Mesendoderm (in vitro differentiated cells): ENCODE measurements around the gene GAA.

Source experiments
- DNase-seq: peaks from one replicate; pipeline ENCODE4 v3.0.0; 2013
- H2AK5ac ChIP-seq: 2 replicates; pipeline ENCODE4 v1.6.1; 2013; ENCODE audit warnings: low read length, inconsistent platforms
- H2BK120ac ChIP-seq: 2 replicates; pipeline ENCODE4 v1.6.1; 2013; ENCODE audit warnings: low read depth, mild to moderate bottlenecking, low read length, moderate library complexity, mixed read lengths
- H2BK15ac ChIP-seq: replicated peaks from 2 replicates; pipeline ENCODE4 v1.6.1; 2013; ENCODE audit warnings: low read depth, mild to moderate bottlenecking, moderate library complexity
- H2BK5ac ChIP-seq: 2 replicates; pipeline ENCODE4 v1.6.1; 2013; ENCODE audit warnings: low read length, inconsistent platforms
- H3K18ac ChIP-seq: 2 replicates; pipeline ENCODE4 v1.6.1; 2013; ENCODE audit warnings: mild to moderate bottlenecking, low read length, mixed read lengths
- H3K23ac ChIP-seq: one replicate; pipeline ENCODE4 v1.6.1; 2013; ENCODE audit warnings: low read length
- H3K27ac ChIP-seq: 2 replicates; pipeline ENCODE4 v1.5.1; 2013; ENCODE audit warnings: low read depth, mild to moderate bottlenecking, inconsistent platforms, low read length, moderate library complexity
- H3K27me3 ChIP-seq: 2 replicates; pipeline ENCODE4 v1.6.1; 2013; ENCODE audit warnings: low read length, control low read depth, mild to moderate bottlenecking, inconsistent platforms; ENCODE audit not compliant: insufficient read depth, poor library complexity
- H3K36me3 ChIP-seq: 2 replicates; pipeline ENCODE4 v1.6.1; 2013; ENCODE audit warnings: low read length, inconsistent platforms; ENCODE audit not compliant: control insufficient read depth, insufficient read depth
- H3K4ac ChIP-seq: one replicate; pipeline ENCODE4 v1.6.1; 2013; ENCODE audit warnings: low read depth, mild to moderate bottlenecking, low read length, moderate library complexity
- H3K4me1 ChIP-seq: 2 replicates; pipeline ENCODE4 v1.6.1; 2013; ENCODE audit warnings: low read depth, low read length, inconsistent platforms; ENCODE audit not compliant: control insufficient read depth
- H3K4me2 ChIP-seq: 2 replicates; pipeline ENCODE4 v1.6.1; 2013; ENCODE audit warnings: low read length
- H3K4me3 ChIP-seq: 2 replicates; pipeline ENCODE4 v1.5.1; 2013; ENCODE audit warnings: mild to moderate bottlenecking, low read length
- H3K56ac ChIP-seq: one replicate; pipeline ENCODE4 v1.6.1; 2013; ENCODE audit warnings: low read length
- H3K79me1 ChIP-seq: 2 replicates; pipeline ENCODE4 v1.6.1; 2013; ENCODE audit warnings: low read length, inconsistent platforms
- H3K79me2 ChIP-seq: 2 replicates; pipeline ENCODE4 v1.6.1; 2013; ENCODE audit warnings: mild to moderate bottlenecking, low read length; ENCODE audit not compliant: control insufficient read depth, insufficient read depth
- H3K9ac ChIP-seq: 2 replicates; pipeline ENCODE4 v1.6.1; 2013; ENCODE audit warnings: low read length, inconsistent platforms
- H4K5ac ChIP-seq: one replicate; pipeline ENCODE4 v1.6.1; 2013; ENCODE audit warnings: low read length
- H4K8ac ChIP-seq: one replicate; pipeline ENCODE4 v1.6.1; 2013; ENCODE audit warnings: low read depth, mild to moderate bottlenecking, control low read depth, low read length, moderate library complexity
- WGBS: extraction: QIAGEN DNeasy Blood & Tissue Kit; methylation state at CpG from one replicate; pipeline ENCODE4 v1.1.7; 2013; ENCODE audit warnings: low lambda C conversion rate, missing lambda C conversion rate; ENCODE audit not compliant: insufficient coverage; ENCODE audit errors: extremely low coverage; 5-methylcytosine and 5-hydroxymethylcytosine counted together

GAA gene

DNA sequence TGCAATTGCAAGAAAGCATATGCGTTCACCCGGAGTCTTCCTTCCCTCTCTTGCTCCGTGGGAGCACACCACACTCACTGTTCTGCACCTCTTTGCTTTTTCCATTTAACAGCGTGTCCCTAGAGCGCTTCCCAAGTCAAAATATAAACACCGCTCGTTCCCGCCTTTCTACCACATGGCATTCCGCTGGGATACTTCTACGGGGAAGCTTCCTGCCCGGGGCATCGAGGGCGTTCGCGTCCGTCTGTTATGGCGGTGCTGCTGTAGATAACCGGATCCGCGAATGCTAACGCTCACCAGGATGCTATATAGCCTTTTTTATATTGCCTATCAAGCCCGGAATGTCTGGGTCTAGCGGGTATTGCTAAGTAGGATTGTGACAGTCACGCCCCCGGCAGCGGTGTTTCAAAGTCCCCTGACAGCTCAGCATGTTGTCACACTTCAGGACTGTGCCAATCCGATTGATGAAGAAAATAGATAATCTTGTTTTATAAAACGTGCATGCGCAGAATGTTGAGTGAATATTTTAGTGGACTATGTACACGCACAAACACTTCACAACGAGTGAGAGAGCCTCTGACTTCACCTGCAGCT lies 33.9 kb upstream of the GAA start:
- Histone ChIP-seq H2BK5ac (no peak overlapping the region), H3K4me2 (no peak overlapping the region), H2BK15ac (no peak overlapping the region), H3K36me3 (no peaks in the 10 kb centered on the region), H3K79me2 (no peaks in the 10 kb centered on the region), H3K27me3 (no peaks in the 10 kb centered on the region), H3K18ac (no peak overlapping the region), H2AK5ac (no peak overlapping the region), H3K9ac (no peak overlapping the region), H3K79me1 (no peaks in the 10 kb centered on the region), H3K4me1 (peaks cover 2% of the 10 kb centered on the region), H3K56ac (no peak overlapping the region), H4K8ac (no peak overlapping the region), H3K4ac (no peak overlapping the region), H4K5ac (no peak overlapping the region), H3K27ac (no peak overlapping the region), H2BK120ac (no peak overlapping the region), H3K23ac (no peak overlapping the region), H3K4me3 (no peak overlapping the region)
- no CpG with 5 or more reads among the region's 31 CpGs for WGBS
- no peak for DNase-seq

- no CpG with 5 or more reads among the region's 23 CpGs for WGBS
- no peak overlapping the region for H3K27ac ChIP-seq
Measured at GRCh38 chr17:80068301-80069222, 32.8 kb upstream of the GAA start.

GRCh38 chr17:80070375-80071115 lies 30.8 kb upstream of the GAA start:
- Histone ChIP-seq H3K4me1 (no peaks in the 10 kb centered on the region), H4K5ac (no peak overlapping the region), H2AK5ac (no peak overlapping the region), H3K36me3 (no peaks in the 10 kb centered on the region), H3K27me3 (no peaks in the 10 kb centered on the region), H3K27ac (no peak overlapping the region), H3K18ac (no peak overlapping the region), H3K79me1 (no peaks in the 10 kb centered on the region), H3K79me2 (no peaks in the 10 kb centered on the region), H3K4ac (no peak overlapping the region), H3K23ac (no peak overlapping the region), H3K4me3 (no peak overlapping the region), H2BK5ac (no peak overlapping the region), H4K8ac (no peak overlapping the region), H2BK120ac (no peak overlapping the region), H3K9ac (no peak overlapping the region), H3K56ac (no peak overlapping the region), H2BK15ac (no peak overlapping the region), H3K4me2 (no peak overlapping the region)
- no CpG with 5 or more reads among the region's 15 CpGs for WGBS
- DNase-seq: no peak

More at GRCh38 chr17:80068301-80069222, 32.8 kb upstream of the GAA start:
- Histone ChIP-seq H3K23ac (no peak overlapping the region), H3K79me1 (no peaks in the 10 kb centered on the region), H2BK120ac (no peak overlapping the region), H2BK5ac (no peak overlapping the region), H4K8ac (no peak overlapping the region), H2AK5ac (no peak overlapping the region), H3K9ac (no peak overlapping the region), H3K79me2 (no peaks in the 10 kb centered on the region), H2BK15ac (no peak overlapping the region), H3K18ac (no peak overlapping the region), H3K27me3 (no peaks in the 10 kb centered on the region), H3K4me1 (peaks cover 2% of the 10 kb centered on the region), H3K56ac (no peak overlapping the region), H3K36me3 (no peaks in the 10 kb centered on the region), H4K5ac (no peak overlapping the region), H3K4me3 (no peak overlapping the region), H3K4me2 (no peak overlapping the region), H3K4ac (no peak overlapping the region)
- peak; percentile 27 for DNase-seq

GRCh38 chr17:80071116-80071841 lies 30.1 kb upstream of the GAA start:
- Histone ChIP-seq H3K4ac (no peak overlapping the region), H3K27ac (no peak overlapping the region), H3K4me2 (no peak overlapping the region), H2AK5ac (no peak overlapping the region), H3K4me3 (no peak overlapping the region), H4K5ac (no peak overlapping the region), H3K27me3 (no peaks in the 10 kb centered on the region), H3K18ac (no peak overlapping the region), H3K79me2 (no peaks in the 10 kb centered on the region), H3K9ac (no peak overlapping the region), H3K36me3 (no peaks in the 10 kb centered on the region), H3K79me1 (no peaks in the 10 kb centered on the region), H4K8ac (no peak overlapping the region), H2BK120ac (no peak overlapping the region), H3K23ac (no peak overlapping the region), H2BK15ac (no peak overlapping the region), H3K56ac (no peak overlapping the region), H2BK5ac (no peak overlapping the region), H3K4me1 (no peaks in the 10 kb centered on the region)
- no CpG with 5 or more reads among the region's 20 CpGs for WGBS
- no peak for DNase-seq

DNA sequence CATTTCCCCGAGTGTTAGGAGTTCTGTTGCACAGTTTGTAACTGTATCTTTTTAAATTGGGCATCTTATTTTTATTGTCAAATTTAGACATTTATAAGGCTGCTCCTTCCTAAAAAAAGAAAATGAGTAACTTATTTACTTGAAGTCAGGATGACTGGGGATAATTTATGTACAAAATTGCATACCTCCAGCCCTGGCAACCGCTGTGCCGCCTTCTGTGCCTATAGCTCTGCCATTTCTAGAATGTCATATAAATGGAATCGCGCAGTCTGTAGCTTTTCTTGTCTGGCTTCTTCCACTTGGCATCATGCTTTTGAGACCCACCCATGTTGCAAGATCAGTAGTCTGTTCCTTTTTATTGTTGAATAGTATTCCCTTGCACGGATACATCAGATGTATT lies 29.0 kb upstream of the GAA start:
- Histone ChIP-seq H4K5ac (no peak overlapping the region), H3K4ac (no peak overlapping the region), H3K4me1 (no peaks in the 10 kb centered on the region), H2BK120ac (no peak overlapping the region), H3K56ac (no peak overlapping the region), H4K8ac (no peak overlapping the region), H3K18ac (no peak overlapping the region), H3K27ac (no peak overlapping the region), H3K4me3 (no peak overlapping the region), H3K23ac (no peak overlapping the region), H2BK15ac (no peak overlapping the region), H3K79me2 (no peaks in the 10 kb centered on the region), H3K27me3 (no peaks in the 10 kb centered on the region), H2BK5ac (no peak overlapping the region), H3K4me2 (no peak overlapping the region), H3K9ac (no peak overlapping the region), H2AK5ac (no peak overlapping the region), H3K36me3 (no peaks in the 10 kb centered on the region), H3K79me1 (no peaks in the 10 kb centered on the region)
- DNase-seq: no peak
- no CpG with 5 or more reads among the region's 6 CpGs for WGBS
